ENCODE data around the gene FBXL13. TPM values are rescaled to one million over a fixed set of nuclear protein-coding genes. Genes with fewer than 3 reads are reported as not detected.
"Not testable (repeated sequence)": the region's sequence is repeated elsewhere in the genome, so short reads cannot be mapped to it uniquely, and the experiment has no call there.

The FBXL13 gene
- polyA plus RNA-seq, 1 of the 3 experiments (the other 2 are of a cell fraction): 1.1 TPM

GRCh38 chr7:102810916-102811315 is 263.7 kb downstream of the FBXL13 start (continued):
- TF ChIP-seq CTCF (IDR thresholded peaks at IDR 0.05): no peak
- no peak for TF ChIP-seq POLR2AphosphoS5 (IDR thresholded peaks at IDR 0.05; ENCODE audit: low read depth, low read length)

- CTCF ChIA-PET: interaction anchor here (1.4 kb wide), 1 partner anchor 256 kb away, joined by 4 read pairs; no protein-coding TSS in a partner anchor
- no peaks in the 10 kb centered on the region for H3K79me2 ChIP-seq (ENCODE audit: insufficient read depth)
- no peaks in the 10 kb centered on the region; a peak in 1 of 4 replicates for H3K4me1 ChIP-seq (ENCODE audit: control insufficient read depth in 1 of 2, insufficient read depth in 2 of 2, low read depth in 1 of 2, low read length in 1 of 2)
- no peak overlapping the region for H3K4me2 ChIP-seq
- no peak overlapping the region for H3K9ac ChIP-seq
- TF ChIP-seq EP300 (IDR thresholded peaks at IDR 0.05; ENCODE audit: borderline replicate concordance in 1 of 2, low read depth in 1 of 2, low read length in 1 of 2) (no peak), GABPA (IDR thresholded peaks at IDR 0.05; ENCODE audit: low read depth) (no peak)
- DNase-seq: no peak
- 92% methylated on average over 7 of the region's 7 CpGs for WGBS (ENCODE audit: low lambda C conversion rate)
- no peak overlapping the region for H2AFZ ChIP-seq (ENCODE audit: low read depth)
- no peaks in the 10 kb centered on the region for H4K20me1 ChIP-seq (ENCODE audit: insufficient read depth)
- 0 out of 2 replicates have a peak, but pooled peaks cover 4% of the 10 kb centered on the region for H3K9me3 ChIP-seq
- H3K27ac ChIP-seq (ENCODE audit: low read depth in 2 of 2, low read length in 1 of 2): no peak overlapping the region
- H3K9me2 ChIP-seq: no peaks in the 10 kb centered on the region
- POLR2A ChIA-PET: no interaction called here
- H3F3A ChIP-seq (replicated peaks; ENCODE audit: insufficient read depth): no peaks in the 10 kb centered on the region
- peaks cover 0 to 11% of the 10 kb centered on the region in 2 experiments for H3K36me3 ChIP-seq (replicated peaks in 1 of 2; ENCODE audit: control insufficient read depth in 1 of 2, insufficient read depth in 2 of 2, low read length in 1 of 2)
- H3K27me3 ChIP-seq (ENCODE audit: insufficient read depth): no peaks in the 10 kb centered on the region
- H3K4me3 ChIP-seq (ENCODE audit: low read depth in 2 of 2, low read length in 1 of 2): no peak overlapping the region
Observed at GRCh38 chr7:102806613-102807012, 268.0 kb downstream of the FBXL13 start.

GRCh38 chr7:102795987-102796595 is 278.5 kb downstream of the FBXL13 start:
- H3K4me3 ChIP-seq (ENCODE audit: low read depth in 2 of 2, low read length in 1 of 2); CTCF ChIA-PET; H3K79me2 ChIP-seq (ENCODE audit: insufficient read depth); H3K4me1 ChIP-seq (ENCODE audit: control insufficient read depth in 1 of 2, insufficient read depth in 2 of 2, low read depth in 1 of 2, low read length in 1 of 2); H3F3A ChIP-seq (replicated peaks; ENCODE audit: insufficient read depth); H3K27me3 ChIP-seq (ENCODE audit: insufficient read depth); H3K9me2 ChIP-seq; H2AFZ ChIP-seq (ENCODE audit: low read depth); H3K4me2 ChIP-seq; DNase-seq; H3K27ac ChIP-seq (ENCODE audit: low read depth in 2 of 2, low read length in 1 of 2); H4K20me1 ChIP-seq (ENCODE audit: insufficient read depth); H3K9me3 ChIP-seq; H3K9ac ChIP-seq; POLR2A ChIA-PET: not testable (repeated sequence)
- H3K36me3 ChIP-seq (replicated peaks in 1 of 2; ENCODE audit: control insufficient read depth in 1 of 2, insufficient read depth in 2 of 2, low read length in 1 of 2): peaks cover 3 to 27% of the 10 kb centered on the region in 2 experiments
- WGBS (ENCODE audit: low lambda C conversion rate): 69% methylated on average over 4 of the region's 6 CpGs
- 0 out of 2 replicates have a peak, but pooled peaks have one; percentile 12 for TF ChIP-seq NFIC (IDR thresholded peaks at IDR 0.05; ENCODE audit: borderline replicate concordance)
- TF ChIP-seq, protein P1, sequence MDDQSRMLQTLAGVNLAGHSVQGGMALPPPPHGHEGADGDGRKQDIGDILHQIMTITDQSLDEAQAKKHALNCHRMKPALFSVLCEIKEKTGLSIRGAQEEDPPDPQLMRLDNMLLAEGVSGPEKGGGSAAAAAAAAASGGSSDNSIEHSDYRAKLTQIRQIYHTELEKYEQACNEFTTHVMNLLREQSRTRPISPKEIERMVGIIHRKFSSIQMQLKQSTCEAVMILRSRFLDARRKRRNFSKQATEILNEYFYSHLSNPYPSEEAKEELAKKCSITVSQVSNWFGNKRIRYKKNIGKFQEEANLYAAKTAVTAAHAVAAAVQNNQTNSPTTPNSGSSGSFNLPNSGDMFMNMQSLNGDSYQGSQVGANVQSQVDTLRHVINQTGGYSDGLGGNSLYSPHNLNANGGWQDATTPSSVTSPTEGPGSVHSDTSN (IDR thresholded peaks at IDR 0.05): peak; percentile 40; the same call in 1 of the 2 replicates
- peak in 1 of 2 experiments; percentile 46; a peak in 1 of 4 replicates for TF ChIP-seq EP300 (IDR thresholded peaks at IDR 0.05; ENCODE audit: borderline replicate concordance in 1 of 2, low read depth in 1 of 2, low read length in 1 of 2)
- peak; percentile 49 for TF ChIP-seq TCF12 (IDR thresholded peaks at IDR 0.05)
- TF ChIP-seq JUND (IDR thresholded peaks at IDR 0.05): peak; percentile 32; the same call in 1 of the 2 replicates

GRCh38 chr7:102794567-102794966 is 280.0 kb downstream of the FBXL13 start:
- DNase-seq, CTCF ChIA-PET: not testable (repeated sequence)

DNA sequence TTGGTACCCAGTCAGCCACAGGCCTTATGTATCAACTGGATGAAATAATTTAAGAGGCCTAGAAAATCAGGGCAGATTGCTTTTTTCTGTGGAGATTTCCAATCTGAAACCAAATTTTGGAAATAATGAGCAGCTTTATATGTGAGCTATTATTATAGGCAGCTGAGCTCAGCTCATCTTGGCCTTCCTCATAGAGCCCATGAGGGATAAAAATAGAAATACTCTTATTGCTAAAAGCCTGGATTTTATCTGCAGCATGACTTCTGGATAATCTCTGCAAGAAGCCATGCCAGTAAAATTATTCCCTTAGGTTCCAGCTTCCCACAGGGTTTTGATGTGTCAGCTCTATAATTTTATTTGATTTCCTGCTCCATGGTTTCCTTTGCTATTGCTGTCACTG is 282.8 kb downstream of the FBXL13 start:
- H3K27me3 ChIP-seq (ENCODE audit: insufficient read depth); H3K4me3 ChIP-seq (ENCODE audit: low read depth in 2 of 2, low read length in 1 of 2); POLR2A ChIA-PET; H3K9me3 ChIP-seq; H2AFZ ChIP-seq (ENCODE audit: low read depth); H3K79me2 ChIP-seq (ENCODE audit: insufficient read depth); H3K4me1 ChIP-seq (ENCODE audit: control insufficient read depth in 1 of 2, insufficient read depth in 2 of 2, low read depth in 1 of 2, low read length in 1 of 2); DNase-seq; CTCF ChIA-PET; H3F3A ChIP-seq (replicated peaks; ENCODE audit: insufficient read depth); H3K9me2 ChIP-seq; H4K20me1 ChIP-seq (ENCODE audit: insufficient read depth); H3K9ac ChIP-seq; H3K4me2 ChIP-seq; H3K27ac ChIP-seq (ENCODE audit: low read depth in 2 of 2, low read length in 1 of 2): not testable (repeated sequence)
- H3K36me3 ChIP-seq (replicated peaks in 1 of 2; ENCODE audit: control insufficient read depth in 1 of 2, insufficient read depth in 2 of 2, low read length in 1 of 2): peaks cover 3 to 25% of the 10 kb centered on the region in 2 experiments

More at GRCh38 chr7:102794567-102794966, 280.0 kb downstream of the FBXL13 start:
- H3K9ac ChIP-seq; H3K79me2 ChIP-seq (ENCODE audit: insufficient read depth); H3K9me3 ChIP-seq; H3K27me3 ChIP-seq (ENCODE audit: insufficient read depth); H4K20me1 ChIP-seq (ENCODE audit: insufficient read depth); H3K4me2 ChIP-seq; H3K9me2 ChIP-seq; H3K27ac ChIP-seq (ENCODE audit: low read depth in 2 of 2, low read length in 1 of 2); H3K4me1 ChIP-seq (ENCODE audit: control insufficient read depth in 1 of 2, insufficient read depth in 2 of 2, low read depth in 1 of 2, low read length in 1 of 2); H3F3A ChIP-seq (replicated peaks; ENCODE audit: insufficient read depth); H3K4me3 ChIP-seq (ENCODE audit: low read depth in 2 of 2, low read length in 1 of 2); POLR2A ChIA-PET; H2AFZ ChIP-seq (ENCODE audit: low read depth): not testable (repeated sequence)
- H3K36me3 ChIP-seq (replicated peaks in 1 of 2; ENCODE audit: control insufficient read depth in 1 of 2, insufficient read depth in 2 of 2, low read length in 1 of 2): peaks cover 3 to 23% of the 10 kb centered on the region in 2 experiments
- 83% methylated on average over 1 of the region's 1 CpG for WGBS (ENCODE audit: low lambda C conversion rate)
